Gastroesophageal sphincter (tissue), 3 donors: Measurements from ENCODE around the gene PEA15.

Source experiments
- CTCF ChIP-seq, 4 experiments: fragments of 200-600 bp in 2 of 4; fragments of 450-650 bp in 2 of 4; sonication (generic) in 1 of 4; IDR thresholded peaks; one replicate each; pipeline ENCODE4 v1.5.1; 2017 to 2019; ENCODE audit warnings: antibody characterized with exemption in 4 of 4, mild to moderate bottlenecking in 2 of 4, moderate library complexity in 2 of 4
- POLR2A ChIP-seq, 2 donors: fragments of 450-650 bp; IDR thresholded peaks; one replicate each; pipeline ENCODE4 v1.6.1; 2017; ENCODE audit warnings: antibody characterized with exemption in 2 of 2, mild to moderate bottlenecking in 2 of 2, moderate library complexity in 1 of 2

GRCh38 chr1:160166166-160166868, 38.9 kb upstream of the PEA15 start:
- TF ChIP-seq CTCF (IDR thresholded peaks at IDR 0.05) (no peak), POLR2A (IDR thresholded peaks at IDR 0.05) (no peak)
